ENCODE measurements around the gene IL6ST. TPM values are rescaled to one million over a fixed set of nuclear protein-coding genes. Genes with fewer than 3 reads are reported as not detected.
A peak's percentile ranks its signal among the peaks of the same experiment; 100 is the strongest.

IL6ST gene
- total and polyA plus RNA-seq, 10 of the 15 experiments (the other 5 are each of a cell fraction or from before 2014, with no cell fraction given): 1.5 to 139 (median 13.0) TPM

GRCh38 chr5:55894135-55894534, 100.6 kb downstream of the IL6ST start:
- POLR2A ChIA-PET: interaction anchor here (0.8 kb wide), 1 partner anchor 34 kb away, joined by 6 read pairs; no protein-coding TSS in a partner anchor

More at GRCh38 chr5:55894135-55894534, 100.6 kb downstream of the IL6ST start:
- no peaks in the 10 kb centered on the region for H4K20me1 ChIP-seq (ENCODE audit: control insufficient read depth, insufficient read depth)
- RAD21 ChIA-PET (ENCODE audit: unreplicated experiment): interaction anchor here (1.3 to 1.4 kb wide), 2 partner anchors 9 to 19 kb away, joined by 3 to 6 read pairs; no protein-coding TSS in a partner anchor
- peaks cover 7% of the 10 kb centered on the region; the same call in 1 of the 2 replicates for H3K4me1 ChIP-seq (ENCODE audit: control insufficient read depth, insufficient read depth, low read length)
- ATAC-seq: peak; percentile 81
- in situ Hi-C loops (cut with MboI) (no loop called here), intact Hi-C loops (cut with micrococcal nuclease; ENCODE audit: unreplicated experiment) (no loop called here)
- H3K4me3 ChIP-seq: no peak overlapping the region
- SMC1A ChIA-PET (ENCODE audit: uncharacterized antibody, unreplicated experiment): interaction anchor here (0.6 to 1.1 kb wide), 4 partner anchors 9 to 698 kb away, joined by 3 to 4 read pairs (median 3); no protein-coding TSS in a partner anchor
- H3K36me3 ChIP-seq (ENCODE audit: control insufficient read depth in 2 of 2, insufficient read depth in 2 of 2, low read length in 1 of 2): no peaks in the 10 kb centered on the region
- DNase-seq (ENCODE audit: low read depth, low spot score): no peak
- H2AFZ ChIP-seq (ENCODE audit: control insufficient read depth, low read depth, low read length): peak overlapping the region; percentile 18
- CTCF ChIA-PET: interaction anchor here (0.7 to 1.4 kb wide), 5 partner anchors 15 to 230 kb away, joined by 3 to 4 read pairs (median 3); no protein-coding TSS in a partner anchor
- no peaks in the 10 kb centered on the region for H3K79me2 ChIP-seq (ENCODE audit: control insufficient read depth, insufficient read depth, low read length)
- FAIRE-seq: no peak
- no peaks in the 10 kb centered on the region; the same call in 2 of the 3 replicates for H3K9me3 ChIP-seq (replicated peaks; ENCODE audit: control insufficient read depth, insufficient read depth, low read length)
- 15% methylated on average over 3 of the region's 3 CpGs for WGBS (ENCODE audit: insufficient coverage, insufficient replicate concordance, low lambda C conversion rate, missing lambda C conversion rate)
- no peaks in the 10 kb centered on the region for H3K27me3 ChIP-seq (replicated peaks in 1 of 2; ENCODE audit: control insufficient read depth in 2 of 2, insufficient read depth in 2 of 2, low read length in 1 of 2)
- H3K4me2 ChIP-seq (ENCODE audit: control insufficient read depth, insufficient read depth): no peak overlapping the region; the same call in 1 of the 2 replicates
- H3K27ac ChIP-seq (ENCODE audit: control insufficient read depth, insufficient read depth): no peak overlapping the region
- no peak overlapping the region for H3K9ac ChIP-seq (ENCODE audit: control insufficient read depth, insufficient read depth, low read length)
- peak in 1 of 2 experiments; percentile 35; a peak in 1 of 4 replicates for TF ChIP-seq BHLHE40 (IDR thresholded peaks at IDR 0.05; ENCODE audit: borderline replicate concordance in 1 of 2, low read depth in 2 of 2, low read length in 1 of 2)
- TF ChIP-seq IRF4 (IDR thresholded peaks at IDR 0.05; ENCODE audit: low read depth, low read length): no peak
- no peak for TF ChIP-seq E4F1 (IDR thresholded peaks at IDR 0.05; ENCODE audit: borderline replicate concordance, partially characterized antibody)
- no peak for TF ChIP-seq ZSCAN29 (IDR thresholded peaks at IDR 0.05)
- no peak for TF ChIP-seq BRCA1 (IDR thresholded peaks at IDR 0.05; ENCODE audit: low read depth, low read length)
- TF ChIP-seq STAT3 (IDR thresholded peaks at IDR 0.05; ENCODE audit: low read depth, low read length): no peak
- TF ChIP-seq ZNF622 (IDR thresholded peaks at IDR 0.05): no peak
- no peak for TF ChIP-seq SMARCA5 (IDR thresholded peaks at IDR 0.05)
- TF ChIP-seq IKZF2 (IDR thresholded peaks at IDR 0.05): no peak
- no TSS peak for BruUV-seq (replicated peaks)
